Activated T-cell treated with anti-CD3 and anti-CD28 coated beads, Interleukin-2, amount 50 U/mL, for 72 hours (primary cell): Measurements from ENCODE around the gene CGRRF1. TPM values are rescaled to one million over a fixed set of nuclear protein-coding genes. Genes with fewer than 3 reads are reported as not detected.
A peak's percentile ranks its signal among the peaks of the same experiment; 100 is the strongest.

Experiments
- ATAC-seq, 2 donors: fragments of 150-1000 bp; cut with Tn5 transposase; replicated peaks in 1 of 2; 2 replicates each; pipeline ENCODE4 v1.10.0; 2021; ENCODE audit warnings: moderate library complexity in 2 of 2, mild to moderate bottlenecking in 1 of 2
- DNase-seq, 2 donors: peaks; one replicate each; pipeline ENCODE4 v3.0.0; 2021 to 2022; ENCODE audit warnings: mixed read lengths in 1 of 2
- H3K27ac Mint-ChIP-seq: one replicate; pipeline ENCODE4 v1.8.0; 2022; ENCODE audit warnings: mild to moderate bottlenecking, moderate library complexity, mixed read lengths
- H3K27me3 Mint-ChIP-seq: one replicate; pipeline ENCODE4 v1.8.0; 2022; ENCODE audit warnings: low read depth, mixed read lengths
- H3K36me3 Mint-ChIP-seq, 2 donors: one replicate each; pipeline ENCODE4 v1.8.0; 2022; ENCODE audit warnings: mixed read lengths in 2 of 2, mild to moderate bottlenecking in 1 of 2; ENCODE audit not compliant: insufficient read depth in 2 of 2
- H3K4me1 Mint-ChIP-seq: one replicate; pipeline ENCODE4 v1.8.0; 2022; ENCODE audit warnings: low read depth, mixed read lengths
- H3K4me3 Mint-ChIP-seq, 2 donors: one replicate each; pipeline ENCODE4 v1.8.0; 2022; ENCODE audit warnings: mild to moderate bottlenecking in 2 of 2, mixed read lengths in 2 of 2, moderate library complexity in 2 of 2
- H3K9me3 Mint-ChIP-seq, 2 donors: one replicate each; pipeline ENCODE4 v1.8.0; 2022; ENCODE audit warnings: mixed read lengths in 2 of 2
- total RNA-seq, 2 donors: library from RNA; stranded (reverse); gene quantifications; one replicate each; pipeline ENCODE4 v1.2.3, GENCODE V29; 2022

Gene CGRRF1
- total RNA-seq, 2 donors from 2014 or later = 21.4 to 22.5 TPM

GRCh38 chr14:54535126-54535525, 25.4 kb downstream of the CGRRF1 start:
- Mint-ChIP-seq H3K36me3 (peaks cover 0 to 3% of the 10 kb centered on the region in 2 donors), H3K9me3 (no peaks in the 10 kb centered on the region)

GRCh38 chr14:54535646-54536045, 25.9 kb downstream of the CGRRF1 start:
- ATAC-seq (no peak), DNase-seq (no peak)
- peaks cover 4% of the 10 kb centered on the region for H3K4me1 Mint-ChIP-seq
- no peak overlapping the region for H3K27ac Mint-ChIP-seq
- H3K27me3 Mint-ChIP-seq = no peaks in the 10 kb centered on the region
- no peaks in the 10 kb centered on the region for H3K9me3 Mint-ChIP-seq
- peaks cover 0 to 3% of the 10 kb centered on the region in 2 donors for H3K36me3 Mint-ChIP-seq
- H3K4me3 Mint-ChIP-seq = no peak overlapping the region

More at GRCh38 chr14:54535126-54535525, 25.4 kb downstream of the CGRRF1 start:
- no peak overlapping the region for H3K27ac Mint-ChIP-seq
- ATAC-seq (no peak), DNase-seq (no peak)
- no peaks in the 10 kb centered on the region for H3K27me3 Mint-ChIP-seq
- no peak overlapping the region for H3K4me3 Mint-ChIP-seq
- peaks cover 4% of the 10 kb centered on the region for H3K4me1 Mint-ChIP-seq

- H3K36me3 Mint-ChIP-seq = peaks cover 0 to 3% of the 10 kb centered on the region in 2 donors
- peaks cover 3% of the 10 kb centered on the region for H3K4me1 Mint-ChIP-seq
- ATAC-seq (no peak), DNase-seq (no peak)
- H3K27me3 Mint-ChIP-seq = no peaks in the 10 kb centered on the region
- H3K4me3 Mint-ChIP-seq = no peak overlapping the region
- H3K9me3 Mint-ChIP-seq = no peaks in the 10 kb centered on the region
- no peak overlapping the region for H3K27ac Mint-ChIP-seq
Measured at GRCh38 chr14:54537651-54538050, 27.9 kb downstream of the CGRRF1 start.

- DNase-seq (no peak), ATAC-seq (no peak)
- peaks cover 0 to 3% of the 10 kb centered on the region in 2 donors for H3K36me3 Mint-ChIP-seq
- no peaks in the 10 kb centered on the region for H3K9me3 Mint-ChIP-seq
- no peaks in the 10 kb centered on the region for H3K4me1 Mint-ChIP-seq
- H3K27ac Mint-ChIP-seq = no peak overlapping the region
- no peaks in the 10 kb centered on the region for H3K27me3 Mint-ChIP-seq
- H3K4me3 Mint-ChIP-seq = no peak overlapping the region
Measured at GRCh38 chr14:54538055-54538454, 28.3 kb downstream of the CGRRF1 start.

GRCh38 chr14:54547583-54547982, 37.9 kb downstream of the CGRRF1 start:
- Mint-ChIP-seq H3K4me3 (no peak overlapping the region), H3K4me1 (no peaks in the 10 kb centered on the region), H3K36me3 (no peaks in the 10 kb centered on the region), H3K9me3 (peaks cover 0 to 3% of the 10 kb centered on the region in 2 donors), H3K27me3 (peaks cover 6% of the 10 kb centered on the region), H3K27ac (no peak overlapping the region)
- DNase-seq = no peak
- ATAC-seq = no peak

GRCh38 chr14:54548491-54548890, 38.8 kb downstream of the CGRRF1 start:
- Mint-ChIP-seq H3K4me1 (no peaks in the 10 kb centered on the region), H3K4me3 (no peak overlapping the region), H3K9me3 (peaks cover 0 to 3% of the 10 kb centered on the region in 2 donors), H3K27ac (no peak overlapping the region), H3K27me3 (peaks cover 6% of the 10 kb centered on the region), H3K36me3 (no peaks in the 10 kb centered on the region)
- no peak for ATAC-seq
- no peak for DNase-seq

- H3K36me3 Mint-ChIP-seq = no peaks in the 10 kb centered on the region
- peaks cover 6% of the 10 kb centered on the region for H3K27me3 Mint-ChIP-seq
- H3K9me3 Mint-ChIP-seq = peaks cover 0 to 3% of the 10 kb centered on the region in 2 donors
- ATAC-seq (no peak), DNase-seq (no peak)
- no peak overlapping the region for H3K27ac Mint-ChIP-seq
- H3K4me1 Mint-ChIP-seq = no peaks in the 10 kb centered on the region
- H3K4me3 Mint-ChIP-seq = no peak overlapping the region
Measured at GRCh38 chr14:54549862-54550261, 40.2 kb downstream of the CGRRF1 start.

- no peak for DNase-seq
- no peak for ATAC-seq
- no peak overlapping the region for H3K4me3 Mint-ChIP-seq
- peaks cover 5% of the 10 kb centered on the region for H3K27me3 Mint-ChIP-seq
- no peaks in the 10 kb centered on the region for H3K36me3 Mint-ChIP-seq
- H3K27ac Mint-ChIP-seq = no peak overlapping the region
- H3K9me3 Mint-ChIP-seq = peaks cover 0 to 3% of the 10 kb centered on the region in 2 donors
- no peaks in the 10 kb centered on the region for H3K4me1 Mint-ChIP-seq
Measured at GRCh38 chr14:54550514-54550913, 40.8 kb downstream of the CGRRF1 start.

GRCh38 chr14:54554401-54554800, 44.7 kb downstream of the CGRRF1 start:
- H3K9me3 Mint-ChIP-seq = no peaks in the 10 kb centered on the region
- DNase-seq (no peak), ATAC-seq (no peak)
- no peaks in the 10 kb centered on the region for H3K36me3 Mint-ChIP-seq
- H3K27me3 Mint-ChIP-seq = no peaks in the 10 kb centered on the region
- no peaks in the 10 kb centered on the region for H3K4me1 Mint-ChIP-seq
- no peak overlapping the region for H3K27ac Mint-ChIP-seq
- H3K4me3 Mint-ChIP-seq = no peak overlapping the region

- no peaks in the 10 kb centered on the region for H3K9me3 Mint-ChIP-seq
- no peak for ATAC-seq
- no peak overlapping the region for H3K27ac Mint-ChIP-seq
- no peaks in the 10 kb centered on the region for H3K36me3 Mint-ChIP-seq
- DNase-seq = no peak
- H3K4me1 Mint-ChIP-seq = no peaks in the 10 kb centered on the region
- no peak overlapping the region for H3K4me3 Mint-ChIP-seq
- H3K27me3 Mint-ChIP-seq = no peaks in the 10 kb centered on the region
Measured at GRCh38 chr14:54555651-54556050, 45.9 kb downstream of the CGRRF1 start.

GRCh38 chr14:54556535-54556934, 46.8 kb downstream of the CGRRF1 start:
- Mint-ChIP-seq H3K9me3 (no peaks in the 10 kb centered on the region), H3K27ac (no peak overlapping the region), H3K4me1 (no peaks in the 10 kb centered on the region), H3K36me3 (no peaks in the 10 kb centered on the region), H3K27me3 (no peaks in the 10 kb centered on the region), H3K4me3 (no peak overlapping the region)
- ATAC-seq = no peak
- no peak for DNase-seq

GRCh38 chr14:54562334-54562733, 52.6 kb downstream of the CGRRF1 start:
- H3K27ac Mint-ChIP-seq = no peak overlapping the region
- H3K36me3 Mint-ChIP-seq = no peaks in the 10 kb centered on the region
- ATAC-seq = no peak
- H3K4me1 Mint-ChIP-seq = peaks cover 10% of the 10 kb centered on the region
- H3K27me3 Mint-ChIP-seq = no peaks in the 10 kb centered on the region
- H3K4me3 Mint-ChIP-seq = no peak overlapping the region
- no peak for DNase-seq
- no peaks in the 10 kb centered on the region for H3K9me3 Mint-ChIP-seq

GRCh38 chr14:54564071-54564867, 54.6 kb downstream of the CGRRF1 start:
- no peak for DNase-seq
- Mint-ChIP-seq H3K9me3 (no peaks in the 10 kb centered on the region), H3K36me3 (no peaks in the 10 kb centered on the region), H3K27ac (peak overlapping the region; percentile 63), H3K4me1 (peaks cover 18% of the 10 kb centered on the region), H3K4me3 (peak overlapping the region; percentile 86 to 90), H3K27me3 (peaks cover 10% of the 10 kb centered on the region)
- no peak for ATAC-seq
